MCF 10A (cell line): ENCODE data around the gene ZNF750. TPM values are rescaled to one million over a fixed set of nuclear protein-coding genes. Genes with fewer than 3 reads are reported as not detected.
A peak's percentile ranks its signal among the peaks of the same experiment; 100 is the strongest.

Experiments used
- BruUV-seq: library from RNA; stranded (reverse); fragments of 400-500 nt; replicated peaks from 2 replicates; lab custom pipeline; 2021; lab: Mats Ljungman, UMichigan
- CTCF ChIA-PET: fragments of 300-600 bp; sonication (Branson Sonifier 250); formaldehyde crosslinking; extraction: SDS; loops from one replicate; lab custom pipeline; 2021; ENCODE audit warnings: antibody characterized with exemption, inconsistent platforms; lab: Yijun Ruan, JAX
- POLR2A ChIA-PET: fragments of 300-600, 350-650 bp; sonication (Branson Sonifier 250); formaldehyde crosslinking; extraction: SDS; loops from one replicate; lab custom pipeline; 2020; ENCODE audit warnings: antibody characterized with exemption, inconsistent platforms; lab: Yijun Ruan, JAX
- DNase-seq: peaks from one replicate; pipeline ENCODE4 v3.0.0-alpha.2; 2018; ENCODE audit not compliant: unreplicated experiment
- H3K27ac Mint-ChIP-seq: one replicate; pipeline ENCODE4 v1.8.0; 2022; ENCODE audit warnings: mild to moderate bottlenecking, low read depth, mixed read lengths; ENCODE audit not compliant: unreplicated experiment
- H3K27me3 Mint-ChIP-seq: one replicate; pipeline ENCODE4 v1.8.0; 2022; ENCODE audit warnings: mixed read lengths; ENCODE audit not compliant: insufficient read depth, unreplicated experiment
- H3K36me3 Mint-ChIP-seq: one replicate; pipeline ENCODE4 v1.8.0; 2022; ENCODE audit warnings: mild to moderate bottlenecking, moderate library complexity, mixed read lengths; ENCODE audit not compliant: insufficient read depth, unreplicated experiment
- H3K4me1 Mint-ChIP-seq: one replicate; pipeline ENCODE4 v1.8.0; 2022; ENCODE audit warnings: mixed read lengths; ENCODE audit not compliant: insufficient read depth, unreplicated experiment
- H3K4me3 Mint-ChIP-seq: one replicate; pipeline ENCODE4 v1.8.0; 2022; ENCODE audit warnings: mild to moderate bottlenecking, moderate library complexity, mixed read lengths; ENCODE audit not compliant: unreplicated experiment
- H3K9me3 Mint-ChIP-seq: one replicate; pipeline ENCODE4 v1.8.0; 2022; ENCODE audit warnings: mixed read lengths; ENCODE audit not compliant: unreplicated experiment
- intact Hi-C: fragments of 100-400 bp; cut with micrococcal nuclease; formaldehyde crosslinking; loops from 2 replicates; pipeline ENCODE4 v1.14.1; 2022
- total RNA-seq: library from RNA; stranded (reverse); gene quantifications from 2 replicates; pipeline ENCODE4 v1.2.3, GENCODE V29; 2022
- TF ChIP-seq, protein P1 (sequence below): fragments of 200-600 bp; IDR thresholded peaks from one replicate; pipeline ENCODE4 v1.8.0; 2022; ENCODE audit warnings: antibody characterized with exemption, mild to moderate bottlenecking; ENCODE audit not compliant: unreplicated experiment

ZNF750 gene
- total RNA-seq, 1 experiment from 2014 or later, result 0.14 TPM

DNA sequence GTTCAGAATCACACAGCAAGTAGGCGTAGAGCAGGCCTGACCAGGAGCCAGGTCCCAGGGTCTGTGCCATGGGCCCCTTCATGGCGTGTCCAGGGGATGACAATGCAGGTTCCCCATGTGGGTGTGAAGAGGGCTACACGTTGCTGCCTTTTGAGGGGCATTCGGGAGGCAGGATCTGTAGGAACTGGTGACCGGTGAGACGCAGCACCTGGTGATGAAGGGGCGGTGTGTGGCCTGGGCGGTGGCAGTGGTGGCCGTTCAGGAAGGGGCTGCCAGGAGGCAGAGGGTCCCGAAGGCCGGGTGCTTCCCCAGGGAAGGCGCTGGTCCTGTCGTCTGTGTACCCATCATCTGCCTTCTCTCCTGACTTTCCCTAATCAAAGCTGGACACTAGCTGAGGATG, 34.6 kb downstream of the ZNF750 start:
- no TSS peak for BruUV-seq
- no peak overlapping the region for H3K27ac Mint-ChIP-seq
- ChIA-PET CTCF (no interaction called here), POLR2A (interaction anchor here (0.6 kb wide), 1 partner anchor 30 kb away, joined by 3 read pairs; no protein-coding TSS in a partner anchor)
- no peak overlapping the region for H3K4me3 Mint-ChIP-seq
- H3K4me1 Mint-ChIP-seq, result no peaks in the 10 kb centered on the region
- peaks cover 7% of the 10 kb centered on the region for H3K9me3 Mint-ChIP-seq
- intact Hi-C loops, result no loop called here
- peaks cover 23% of the 10 kb centered on the region for H3K36me3 Mint-ChIP-seq
- DNase-seq, result no peak
- TF ChIP-seq, protein P1, sequence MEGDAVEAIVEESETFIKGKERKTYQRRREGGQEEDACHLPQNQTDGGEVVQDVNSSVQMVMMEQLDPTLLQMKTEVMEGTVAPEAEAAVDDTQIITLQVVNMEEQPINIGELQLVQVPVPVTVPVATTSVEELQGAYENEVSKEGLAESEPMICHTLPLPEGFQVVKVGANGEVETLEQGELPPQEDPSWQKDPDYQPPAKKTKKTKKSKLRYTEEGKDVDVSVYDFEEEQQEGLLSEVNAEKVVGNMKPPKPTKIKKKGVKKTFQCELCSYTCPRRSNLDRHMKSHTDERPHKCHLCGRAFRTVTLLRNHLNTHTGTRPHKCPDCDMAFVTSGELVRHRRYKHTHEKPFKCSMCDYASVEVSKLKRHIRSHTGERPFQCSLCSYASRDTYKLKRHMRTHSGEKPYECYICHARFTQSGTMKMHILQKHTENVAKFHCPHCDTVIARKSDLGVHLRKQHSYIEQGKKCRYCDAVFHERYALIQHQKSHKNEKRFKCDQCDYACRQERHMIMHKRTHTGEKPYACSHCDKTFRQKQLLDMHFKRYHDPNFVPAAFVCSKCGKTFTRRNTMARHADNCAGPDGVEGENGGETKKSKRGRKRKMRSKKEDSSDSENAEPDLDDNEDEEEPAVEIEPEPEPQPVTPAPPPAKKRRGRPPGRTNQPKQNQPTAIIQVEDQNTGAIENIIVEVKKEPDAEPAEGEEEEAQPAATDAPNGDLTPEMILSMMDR, result no peak
- H3K27me3 Mint-ChIP-seq, result no peaks in the 10 kb centered on the region

- Mint-ChIP-seq H3K9me3 (peaks cover 7% of the 10 kb centered on the region), H3K4me1 (no peaks in the 10 kb centered on the region), H3K27me3 (no peaks in the 10 kb centered on the region), H3K4me3 (no peak overlapping the region), H3K27ac (no peak overlapping the region), H3K36me3 (peaks cover 19% of the 10 kb centered on the region)
- no peak for DNase-seq
- TF ChIP-seq, protein P1, result no peak
- no TSS peak for BruUV-seq
- ChIA-PET CTCF (no interaction called here), POLR2A (no interaction called here)
- intact Hi-C loops, result no loop called here
These were observed 35.2 kb downstream of the ZNF750 start for GRCh38 chr17:82804442-82805191.

GRCh38 chr17:82803606-82804005, 36.2 kb downstream of the ZNF750 start:
- ChIA-PET CTCF (no interaction called here), POLR2A (no interaction called here)
- H3K27ac Mint-ChIP-seq, result peak overlapping the region; percentile 29
- TF ChIP-seq, protein P1, result no peak
- BruUV-seq, result no TSS peak
- no peak overlapping the region for H3K4me3 Mint-ChIP-seq
- peaks cover 24% of the 10 kb centered on the region for H3K36me3 Mint-ChIP-seq
- peaks cover 7% of the 10 kb centered on the region for H3K9me3 Mint-ChIP-seq
- H3K27me3 Mint-ChIP-seq, result no peaks in the 10 kb centered on the region
- no peaks in the 10 kb centered on the region for H3K4me1 Mint-ChIP-seq
- DNase-seq, result no peak
- intact Hi-C loops, result no loop called here

DNA sequence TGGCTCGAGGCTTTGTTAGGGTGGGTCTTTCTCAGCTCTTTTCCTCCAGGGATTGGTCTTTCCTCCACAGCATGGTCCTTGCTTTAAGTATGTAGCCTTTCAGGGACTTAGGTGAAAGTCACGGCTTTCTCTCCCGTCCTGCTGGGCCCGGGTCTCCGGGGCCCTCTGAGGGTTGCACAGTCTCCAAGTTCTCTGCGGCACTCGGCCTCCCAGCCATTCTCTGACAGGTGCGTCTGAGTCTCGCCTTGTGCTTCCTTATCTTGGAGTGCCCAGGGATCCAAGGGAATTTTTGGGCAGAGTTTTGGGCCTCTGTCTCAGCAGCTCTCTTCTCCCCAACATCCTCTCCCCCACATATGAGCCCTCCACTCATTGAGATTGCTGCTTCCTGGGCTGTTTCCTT, 36.6 kb downstream of the ZNF750 start:
- Mint-ChIP-seq H3K4me1 (no peaks in the 10 kb centered on the region), H3K9me3 (peaks cover 7% of the 10 kb centered on the region), H3K36me3 (peaks cover 25% of the 10 kb centered on the region), H3K4me3 (no peak overlapping the region), H3K27me3 (no peaks in the 10 kb centered on the region), H3K27ac (peak overlapping the region; percentile 29)
- TF ChIP-seq, protein P1, result no peak
- no TSS peak for BruUV-seq
- intact Hi-C loops, result no loop called here
- POLR2A ChIA-PET, result no interaction called here
- DNase-seq, result no peak
- CTCF ChIA-PET, result no interaction called here
